ENCODE results near the gene CDC42BPB. TPM values are rescaled to one million over a fixed set of nuclear protein-coding genes. Genes with fewer than 3 reads are reported as not detected.

CDC42BPB gene
- total RNA-seq, 1 donor from 2014 or later = 116 TPM

DNA sequence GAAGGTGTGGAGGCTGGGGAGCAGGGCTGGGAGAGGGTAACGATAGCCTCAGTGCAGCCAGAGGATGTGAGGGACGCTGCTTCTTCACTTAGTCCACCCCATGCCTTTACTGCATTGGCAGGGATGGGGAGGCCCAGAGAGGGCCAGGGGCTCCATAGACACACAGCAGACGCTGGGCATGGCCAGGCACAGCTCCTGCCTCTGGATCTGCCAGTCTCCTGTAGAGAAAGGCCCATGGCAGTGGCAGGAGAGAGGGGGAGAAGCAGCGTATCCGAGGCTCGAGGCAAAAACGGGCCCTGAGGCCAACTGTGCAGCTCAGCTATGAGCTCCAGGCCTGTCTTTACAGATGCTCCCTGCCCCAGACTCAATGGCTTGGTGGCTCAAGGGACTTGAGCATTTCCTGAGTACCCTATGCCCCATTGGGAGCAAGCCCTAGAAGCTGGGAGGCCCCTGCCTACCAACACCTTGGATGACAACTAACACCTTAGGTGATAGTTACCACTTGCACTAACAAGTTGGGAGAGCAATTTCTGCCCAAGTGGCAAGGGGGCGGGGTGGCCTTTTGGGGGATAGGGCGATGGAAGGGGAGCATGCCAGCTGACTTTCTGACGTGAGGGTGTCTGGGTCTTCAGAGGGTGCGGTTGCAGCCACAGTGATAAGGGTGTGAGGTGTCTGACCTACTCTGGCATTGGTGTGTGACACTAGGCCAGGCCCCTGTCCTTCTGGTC, 21.7 kb upstream of the CDC42BPB start:
- Histone ChIP-seq H3K4me1 (ENCODE audit: insufficient read depth, low read length) (no peaks in the 10 kb centered on the region), H3K36me3 (ENCODE audit: insufficient read depth, low read length) (no peaks in the 10 kb centered on the region), H3K4me3 (ENCODE audit: insufficient read depth, low read depth, low read length) (no peak overlapping the region), H3K4me2 (ENCODE audit: low read length) (no peak overlapping the region), H3K27me3 (ENCODE audit: insufficient read depth, low read length) (peaks cover 5% of the 10 kb centered on the region), H3K9ac (ENCODE audit: low read length) (no peak overlapping the region), H3K27ac (ENCODE audit: low read depth, low read length) (no peak overlapping the region), H4K20me1 (ENCODE audit: insufficient read depth, low read length) (no peaks in the 10 kb centered on the region), H2AFZ (ENCODE audit: low read depth, low read length) (no peak overlapping the region), H3K79me2 (ENCODE audit: insufficient read depth, low read length) (no peaks in the 10 kb centered on the region), H3K9me3 (ENCODE audit: insufficient read depth, low read depth, low read length) (no peaks in the 10 kb centered on the region)
- Mint-ChIP-seq H3K4me1 (ENCODE audit: low read depth, unreplicated experiment) (no peaks in the 10 kb centered on the region), H3K36me3 (ENCODE audit: low read depth, unreplicated experiment) (no peaks in the 10 kb centered on the region), H3K27ac (ENCODE audit: unreplicated experiment) (no peak overlapping the region), H3K9me3 (ENCODE audit: unreplicated experiment) (no peaks in the 10 kb centered on the region), H3K27me3 (ENCODE audit: low read depth, unreplicated experiment) (no peaks in the 10 kb centered on the region), H3K4me3 (ENCODE audit: unreplicated experiment) (no peak overlapping the region)
- DNase-seq (ENCODE audit: low read depth) = no peak
- TF ChIP-seq EZH2 (IDR thresholded peaks at IDR 0.05; ENCODE audit: insufficient read depth, low read length) = no peak
- TF ChIP-seq, protein P1, sequence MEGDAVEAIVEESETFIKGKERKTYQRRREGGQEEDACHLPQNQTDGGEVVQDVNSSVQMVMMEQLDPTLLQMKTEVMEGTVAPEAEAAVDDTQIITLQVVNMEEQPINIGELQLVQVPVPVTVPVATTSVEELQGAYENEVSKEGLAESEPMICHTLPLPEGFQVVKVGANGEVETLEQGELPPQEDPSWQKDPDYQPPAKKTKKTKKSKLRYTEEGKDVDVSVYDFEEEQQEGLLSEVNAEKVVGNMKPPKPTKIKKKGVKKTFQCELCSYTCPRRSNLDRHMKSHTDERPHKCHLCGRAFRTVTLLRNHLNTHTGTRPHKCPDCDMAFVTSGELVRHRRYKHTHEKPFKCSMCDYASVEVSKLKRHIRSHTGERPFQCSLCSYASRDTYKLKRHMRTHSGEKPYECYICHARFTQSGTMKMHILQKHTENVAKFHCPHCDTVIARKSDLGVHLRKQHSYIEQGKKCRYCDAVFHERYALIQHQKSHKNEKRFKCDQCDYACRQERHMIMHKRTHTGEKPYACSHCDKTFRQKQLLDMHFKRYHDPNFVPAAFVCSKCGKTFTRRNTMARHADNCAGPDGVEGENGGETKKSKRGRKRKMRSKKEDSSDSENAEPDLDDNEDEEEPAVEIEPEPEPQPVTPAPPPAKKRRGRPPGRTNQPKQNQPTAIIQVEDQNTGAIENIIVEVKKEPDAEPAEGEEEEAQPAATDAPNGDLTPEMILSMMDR (IDR thresholded peaks at IDR 0.05; ENCODE audit: insufficient read depth, low read depth, low read length) = no peak
- FAIRE-seq = no peak

DNA sequence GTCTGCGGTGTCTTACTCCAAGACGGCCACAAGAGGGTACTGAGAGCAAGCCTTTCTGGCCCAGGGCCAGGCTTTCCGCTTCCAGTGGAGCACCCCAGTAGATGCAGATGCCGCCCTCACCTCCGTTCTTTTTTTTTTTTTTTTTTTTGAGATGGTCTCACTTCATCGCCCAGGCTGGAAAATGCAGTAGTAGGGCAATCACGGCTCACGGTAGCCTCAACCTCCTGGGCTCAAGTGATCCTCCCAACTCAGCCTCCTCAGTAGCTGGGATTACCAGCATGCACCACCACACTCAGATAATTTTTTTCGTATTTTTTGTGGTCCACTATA, 21.0 kb upstream of the CDC42BPB start:
- Histone ChIP-seq H3K79me2 (ENCODE audit: insufficient read depth, low read length) (no peaks in the 10 kb centered on the region), H3K4me3 (ENCODE audit: insufficient read depth, low read depth, low read length) (no peak overlapping the region), H3K27ac (ENCODE audit: low read depth, low read length) (no peak overlapping the region), H3K9ac (ENCODE audit: low read length) (no peak overlapping the region), H3K36me3 (ENCODE audit: insufficient read depth, low read length) (no peaks in the 10 kb centered on the region), H3K27me3 (ENCODE audit: insufficient read depth, low read length) (peaks cover 5% of the 10 kb centered on the region), H2AFZ (ENCODE audit: low read depth, low read length) (no peak overlapping the region), H4K20me1 (ENCODE audit: insufficient read depth, low read length) (no peaks in the 10 kb centered on the region), H3K9me3 (ENCODE audit: insufficient read depth, low read depth, low read length) (no peaks in the 10 kb centered on the region), H3K4me1 (ENCODE audit: insufficient read depth, low read length) (no peaks in the 10 kb centered on the region), H3K4me2 (ENCODE audit: low read length) (no peak overlapping the region)
- no peaks in the 10 kb centered on the region for H3K4me1 Mint-ChIP-seq (ENCODE audit: low read depth, unreplicated experiment)
- H3K4me3 Mint-ChIP-seq (ENCODE audit: unreplicated experiment) = no peak overlapping the region
- no peaks in the 10 kb centered on the region for H3K27me3 Mint-ChIP-seq (ENCODE audit: low read depth, unreplicated experiment)
- TF ChIP-seq, protein P1 (IDR thresholded peaks at IDR 0.05; ENCODE audit: insufficient read depth, low read depth, low read length) = peak; percentile 74
- TF ChIP-seq EZH2 (IDR thresholded peaks at IDR 0.05; ENCODE audit: insufficient read depth, low read length) = no peak
- DNase-seq (ENCODE audit: low read depth) (peak; percentile 42), FAIRE-seq (no peak)
- no peak overlapping the region for H3K27ac Mint-ChIP-seq (ENCODE audit: unreplicated experiment)
- H3K36me3 Mint-ChIP-seq (ENCODE audit: low read depth, unreplicated experiment) = no peaks in the 10 kb centered on the region
- H3K9me3 Mint-ChIP-seq (ENCODE audit: unreplicated experiment) = no peaks in the 10 kb centered on the region

DNA sequence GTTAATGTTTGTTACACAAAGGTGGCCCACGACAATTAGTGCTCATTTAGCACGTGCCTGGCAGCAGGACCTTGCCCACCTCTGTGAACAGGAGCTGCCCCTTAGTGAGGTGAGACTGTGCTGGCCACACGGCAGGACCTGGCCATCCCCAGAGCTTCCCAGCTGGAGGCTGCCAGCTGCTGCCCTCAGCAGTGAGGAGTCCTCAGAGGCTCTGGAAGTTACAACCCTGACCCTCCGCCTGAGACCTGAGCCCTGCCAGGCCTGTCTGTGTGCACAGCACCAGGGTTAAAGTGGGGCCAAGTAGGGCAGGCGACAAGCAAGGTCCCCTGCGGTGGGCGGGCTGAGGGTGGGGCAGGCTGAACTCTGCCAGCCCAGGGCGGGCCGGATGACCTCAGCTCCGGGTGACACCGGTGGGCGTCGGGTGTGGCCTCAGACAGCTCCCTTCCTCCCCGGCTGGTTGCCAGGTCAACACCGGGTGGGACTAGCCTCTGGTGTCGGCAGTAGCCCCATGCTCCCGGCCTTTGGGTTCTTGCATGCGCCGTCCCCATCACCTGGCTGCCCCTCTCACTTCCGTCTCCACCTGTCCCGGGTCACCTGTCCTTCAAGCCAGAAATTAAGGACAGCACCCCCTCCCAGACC, 17.5 kb upstream of the CDC42BPB start:
- no peaks in the 10 kb centered on the region for H3K9me3 ChIP-seq (ENCODE audit: insufficient read depth, low read depth, low read length)
- H3K4me1 Mint-ChIP-seq (ENCODE audit: low read depth, unreplicated experiment) = no peaks in the 10 kb centered on the region
- peaks cover 12% of the 10 kb centered on the region for H3K27me3 Mint-ChIP-seq (ENCODE audit: low read depth, unreplicated experiment)
- no peak overlapping the region for H3K27ac ChIP-seq (ENCODE audit: low read depth, low read length)
- H3K9me3 Mint-ChIP-seq (ENCODE audit: unreplicated experiment) = no peaks in the 10 kb centered on the region
- TF ChIP-seq, protein P1 (IDR thresholded peaks at IDR 0.05; ENCODE audit: insufficient read depth, low read depth, low read length) = no peak
- TF ChIP-seq EZH2 (IDR thresholded peaks at IDR 0.05; ENCODE audit: insufficient read depth, low read length) = no peak
- FAIRE-seq (no peak), DNase-seq (ENCODE audit: low read depth) (no peak)
- H2AFZ ChIP-seq (ENCODE audit: low read depth, low read length) = peak overlapping the region; percentile 71
- no peaks in the 10 kb centered on the region for H3K36me3 Mint-ChIP-seq (ENCODE audit: low read depth, unreplicated experiment)
- H3K36me3 ChIP-seq (ENCODE audit: insufficient read depth, low read length) = no peaks in the 10 kb centered on the region
- no peak overlapping the region for H3K4me3 Mint-ChIP-seq (ENCODE audit: unreplicated experiment)
- peak overlapping the region; percentile 17 for H3K4me3 ChIP-seq (ENCODE audit: insufficient read depth, low read depth, low read length)
- H3K27ac Mint-ChIP-seq (ENCODE audit: unreplicated experiment) = no peak overlapping the region
- H3K4me2 ChIP-seq (ENCODE audit: low read length) = peak overlapping the region; percentile 83
- no peaks in the 10 kb centered on the region for H3K4me1 ChIP-seq (ENCODE audit: insufficient read depth, low read length)
- no peaks in the 10 kb centered on the region for H3K79me2 ChIP-seq (ENCODE audit: insufficient read depth, low read length)
- peak overlapping the region; percentile 55 for H3K9ac ChIP-seq (ENCODE audit: low read length)
- no peaks in the 10 kb centered on the region for H3K27me3 ChIP-seq (ENCODE audit: insufficient read depth, low read length)
- no peaks in the 10 kb centered on the region for H4K20me1 ChIP-seq (ENCODE audit: insufficient read depth, low read length)
